ENCODE data around the gene ZFP64.

DNA sequence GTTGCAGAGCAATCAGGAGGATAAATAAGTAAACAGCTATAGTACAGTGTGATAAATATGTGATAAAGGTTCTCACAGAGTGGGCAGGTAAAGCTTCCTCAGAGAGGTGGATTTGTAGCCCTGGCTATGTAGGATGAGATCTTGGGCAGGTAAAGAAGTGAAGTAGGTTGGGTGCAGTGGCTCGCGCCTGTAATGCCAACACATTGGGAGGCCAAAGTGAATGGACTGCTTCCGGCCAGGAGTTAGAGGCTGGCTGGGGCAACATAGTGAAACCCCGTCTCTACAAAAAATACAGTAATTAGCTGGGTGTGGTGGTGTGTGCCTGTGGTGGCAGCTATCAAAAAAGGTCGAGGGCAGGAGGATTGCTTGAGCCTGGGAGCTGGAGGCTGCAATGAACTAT is 72.9 kb downstream of the ZFP64 start:
- no peak for TF ChIP-seq POLR2A (IDR thresholded peaks at IDR 0.05; ENCODE audit: low read length)
- TF ChIP-seq GATA1 (IDR thresholded peaks at IDR 0.05; ENCODE audit: low read depth, low read length): no peak

All from erythroblast (primary cell).